Stomach (tissue), 9 donors: ENCODE data around the gene ILDR2. TPM values are rescaled to one million over a fixed set of nuclear protein-coding genes. Genes with fewer than 3 reads are reported as not detected.

ENCODE experiments used
- DNase-seq, 2 donors: peaks; one replicate each; pipeline versions ENCODE4 v3.0.0 to v3.0.0-alpha.2; 2013 to 2019
- H3K27ac ChIP-seq, 5 donors: fragments of 200-600 bp in 4 of 5; sonication (generic) in 4 of 5; one replicate each; pipeline ENCODE4 v1.5.1; 2013 to 2019; ENCODE audit warnings: mild to moderate bottlenecking in 1 of 5, moderate library complexity in 1 of 5
- H3K27me3 ChIP-seq, 3 donors: fragments of 200-600 bp; sonication (generic); one replicate each; pipeline ENCODE4 v1.5.1; 2017 to 2019; ENCODE audit warnings: mixed run types in 1 of 3
- H3K36me3 ChIP-seq, 4 donors: fragments of 200-600 bp; sonication (generic); 1 replicate in 3 of 4; 2 replicates in 1 of 4; pipeline ENCODE4 v1.5.1; 2016 to 2019
- H3K4me1 ChIP-seq, 4 donors: fragments of 200-600 bp; sonication (generic); one replicate each; pipeline ENCODE4 v1.5.1; 2016 to 2019
- H3K4me3 ChIP-seq, 4 donors: fragments of 200-600 bp; sonication (generic) in 3 of 4; one replicate each; pipeline ENCODE4 v1.5.1; 2016 to 2019; ENCODE audit warnings: mild to moderate bottlenecking in 1 of 4
- H3K9me3 ChIP-seq, 4 donors: fragments of 200-600 bp; sonication (generic); one replicate each; pipeline ENCODE4 v1.5.1; 2016 to 2019
- EP300 ChIP-seq: sonication (generic); formaldehyde crosslinking; IDR thresholded peaks from one replicate; pipeline ENCODE4 v1.6.1; 2017; ENCODE audit warnings: antibody characterized with exemption
- POLR2A ChIP-seq, 4 donors: fragments of 450-650 bp; IDR thresholded peaks; one replicate each; pipeline ENCODE4 v1.6.1; 2016; ENCODE audit warnings: antibody characterized with exemption in 4 of 4, control low read depth in 2 of 4, mild to moderate bottlenecking in 1 of 4, moderate library complexity in 1 of 4
- POLR2AphosphoS5 ChIP-seq, 3 donors: sonication (generic); formaldehyde crosslinking; IDR thresholded peaks; one replicate each; pipeline ENCODE4 v1.6.1; 2016; ENCODE audit warnings: antibody characterized with exemption in 3 of 3
- WGBS, 5 donors: extraction: QIAGEN DNeasy Blood & Tissue Kit in 3 of 5; methylation state at CpG; one replicate each; pipeline versions ENCODE4 v1.1.5 to v1.1.7; 2013 to 2018; 5-methylcytosine and 5-hydroxymethylcytosine counted together
- intact Hi-C: fragments of 100-400 bp; cut with DNase I; formaldehyde crosslinking; loops from one replicate; pipeline ENCODE4 v1.15.1; 2023; ENCODE audit warnings: low total_unique reads
- polyA plus RNA-seq, 3 donors: library from polyadenylated mRNA; stranded (reverse); fragments of 200-250 nt; gene quantifications; one replicate each; pipeline ENCODE4 v1.2.3, GENCODE V29; 2013
- total RNA-seq, 5 donors: library from RNA; depleted of rRNA; stranded (reverse); fragments of >200 nt; gene quantifications; one replicate each; pipeline versions ENCODE4 v1.1.0 to v1.2.3, GENCODE V29; 2014 to 2016
- TF ChIP-seq, protein P1 (sequence below), 7 experiments: fragments of 450-650 bp in 4 of 7; fragments of 200-600 bp in 3 of 7; sonication (generic) in 3 of 7; IDR thresholded peaks; one replicate each; pipeline ENCODE4 v1.5.1; 2016 to 2019; ENCODE audit warnings: antibody characterized with exemption in 7 of 7, control low read depth in 2 of 7, mild to moderate bottlenecking in 1 of 7
- donor health status: healthy with polysubstance abuse.
- donor health status: Bipolar disorder and iron deficiency.
- donor health status: healthy.

ILDR2 gene
- total and polyA plus RNA-seq, 8 donors, result under 0.01 to 0.92 (median 0.14) TPM; not detected in 2

- intact Hi-C loops, result no loop called here
- TF ChIP-seq, protein P1, sequence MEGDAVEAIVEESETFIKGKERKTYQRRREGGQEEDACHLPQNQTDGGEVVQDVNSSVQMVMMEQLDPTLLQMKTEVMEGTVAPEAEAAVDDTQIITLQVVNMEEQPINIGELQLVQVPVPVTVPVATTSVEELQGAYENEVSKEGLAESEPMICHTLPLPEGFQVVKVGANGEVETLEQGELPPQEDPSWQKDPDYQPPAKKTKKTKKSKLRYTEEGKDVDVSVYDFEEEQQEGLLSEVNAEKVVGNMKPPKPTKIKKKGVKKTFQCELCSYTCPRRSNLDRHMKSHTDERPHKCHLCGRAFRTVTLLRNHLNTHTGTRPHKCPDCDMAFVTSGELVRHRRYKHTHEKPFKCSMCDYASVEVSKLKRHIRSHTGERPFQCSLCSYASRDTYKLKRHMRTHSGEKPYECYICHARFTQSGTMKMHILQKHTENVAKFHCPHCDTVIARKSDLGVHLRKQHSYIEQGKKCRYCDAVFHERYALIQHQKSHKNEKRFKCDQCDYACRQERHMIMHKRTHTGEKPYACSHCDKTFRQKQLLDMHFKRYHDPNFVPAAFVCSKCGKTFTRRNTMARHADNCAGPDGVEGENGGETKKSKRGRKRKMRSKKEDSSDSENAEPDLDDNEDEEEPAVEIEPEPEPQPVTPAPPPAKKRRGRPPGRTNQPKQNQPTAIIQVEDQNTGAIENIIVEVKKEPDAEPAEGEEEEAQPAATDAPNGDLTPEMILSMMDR (IDR thresholded peaks at IDR 0.05), result no peak
- TF ChIP-seq POLR2AphosphoS5 (IDR thresholded peaks at IDR 0.05) (no peak), EP300 (no peak), POLR2A (IDR thresholded peaks at IDR 0.05) (no peak)
- Histone ChIP-seq H3K4me3 (no peak overlapping the region), H3K27me3 (peaks cover 0 to 10% (median 0%) of the 10 kb centered on the region in 3 donors), H3K36me3 (no peaks in the 10 kb centered on the region), H3K9me3 (no peaks in the 10 kb centered on the region), H3K4me1 (peaks cover 0 to 5% (median 0%) of the 10 kb centered on the region in 4 donors), H3K27ac (no peak overlapping the region)
- DNase-seq, result no peak
- 84 to 89% (median 87%) methylated on average over 3 of the region's 3 CpGs for WGBS, 5 donors
These were observed 61.2 kb downstream of the ILDR2 start for GRCh38 chr1:166914111-166914510.

DNA sequence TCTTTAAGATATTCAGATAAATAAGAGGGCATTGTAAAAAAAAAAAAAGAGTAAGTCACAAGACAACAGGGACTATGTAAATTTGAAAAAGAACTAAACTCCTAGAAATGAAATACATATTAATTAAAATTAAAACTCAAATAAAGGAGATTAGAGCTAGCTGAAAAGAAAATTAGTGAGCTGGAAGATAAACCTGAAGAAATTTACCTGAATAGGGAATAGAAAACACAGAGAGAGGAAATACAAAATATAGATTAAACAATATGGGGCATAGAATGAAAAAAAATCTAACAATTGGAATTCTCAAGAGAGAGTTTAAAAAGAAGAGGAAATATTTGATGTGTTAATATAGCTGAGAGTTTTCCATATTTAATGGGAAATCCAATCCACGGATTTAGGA, 63.7 kb downstream of the ILDR2 start:
- no peak overlapping the region for H3K4me3 ChIP-seq
- no peak for DNase-seq
- no peaks in the 10 kb centered on the region for H3K36me3 ChIP-seq
- WGBS, 5 donors, result 83 to 98% (median 95%) methylated on average over 1 of the region's 1 CpG
- peaks cover 0 to 6% (median 0%) of the 10 kb centered on the region in 3 donors for H3K27me3 ChIP-seq
- TF ChIP-seq, protein P1 (IDR thresholded peaks at IDR 0.05), result no peak
- TF ChIP-seq EP300, result no peak
- TF ChIP-seq POLR2AphosphoS5 (IDR thresholded peaks at IDR 0.05), result no peak
- TF ChIP-seq POLR2A (IDR thresholded peaks at IDR 0.05), result no peak
- intact Hi-C loops, result no loop called here
- H3K4me1 ChIP-seq, result peaks cover 0 to 5% (median 0%) of the 10 kb centered on the region in 4 donors
- no peak overlapping the region for H3K27ac ChIP-seq
- H3K9me3 ChIP-seq, result no peaks in the 10 kb centered on the region

- TF ChIP-seq EP300, result no peak
- TF ChIP-seq, protein P1 (IDR thresholded peaks at IDR 0.05), result peak in 5 of 7 experiments; percentile 34 to 72 (median 46)
- TF ChIP-seq POLR2AphosphoS5 (IDR thresholded peaks at IDR 0.05), result peak in 1 of 3 donors; percentile 79
- intact Hi-C loops, result no loop called here
These were observed 64.8 kb downstream of the ILDR2 start for GRCh38 chr1:166910396-166910994.

DNA sequence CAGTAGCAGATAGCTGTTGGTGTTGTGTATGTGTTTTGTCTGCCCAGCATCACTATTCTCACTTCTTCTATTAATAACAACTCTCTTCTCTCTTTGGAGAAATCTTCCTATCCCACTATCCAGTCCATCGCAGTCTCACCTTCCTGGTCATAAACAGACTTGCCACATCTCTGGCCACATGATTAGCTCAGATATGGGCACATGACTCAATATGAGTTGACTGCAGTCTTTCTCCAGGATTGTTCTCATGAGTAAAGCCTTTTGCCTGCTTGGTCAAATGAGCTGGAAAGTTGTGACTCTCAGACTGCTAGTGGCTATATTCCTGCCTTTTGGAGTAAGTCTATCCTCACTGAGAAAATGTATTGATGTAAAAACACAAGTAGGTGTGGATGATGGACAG, 66.4 kb downstream of the ILDR2 start:
- Histone ChIP-seq H3K9me3 (no peaks in the 10 kb centered on the region), H3K4me1 (peaks cover 0 to 6% (median 2%) of the 10 kb centered on the region in 4 donors), H3K4me3 (no peak overlapping the region), H3K36me3 (no peaks in the 10 kb centered on the region), H3K27ac (no peak overlapping the region), H3K27me3 (no peaks in the 10 kb centered on the region)
- 87 to 96% (median 89%) methylated on average over 1 of the region's 1 CpG for WGBS, 5 donors
- TF ChIP-seq, protein P1 (IDR thresholded peaks at IDR 0.05), result no peak
- intact Hi-C loops, result loop anchor here (5.0 kb wide), 1 partner anchor 148 kb away; no protein-coding TSS in a partner anchor
- no peak for DNase-seq

More at GRCh38 chr1:166910396-166910994, 64.8 kb downstream of the ILDR2 start:
- Histone ChIP-seq H3K4me3 (no peak overlapping the region), H3K9me3 (no peaks in the 10 kb centered on the region), H3K27me3 (peaks cover 0 to under 1% (median 0%) of the 10 kb centered on the region in 3 donors), H3K27ac (no peak overlapping the region), H3K36me3 (no peaks in the 10 kb centered on the region), H3K4me1 (peaks cover 0 to 6% (median 2%) of the 10 kb centered on the region in 4 donors)
- 0 to 3% (median 0%) methylated on average over 1 of the region's 1 CpG for WGBS, 5 donors
- DNase-seq, result peak; percentile 81 to 95
